GM19025 (cell line): ENCODE data around the gene RALGPS1.

Source experiments
- ATAC-seq: cut with Tn5 transposase; IDR thresholded peaks from one replicate; pipeline ENCODE4 v1.9.1; 2021; ENCODE audit warnings: mild to moderate bottlenecking, low read depth, moderate library complexity; ENCODE audit not compliant: unreplicated experiment

RALGPS1 gene

GRCh38 chr9:127179633-127180441, 265.3 kb downstream of the RALGPS1 start:
- ATAC-seq, result no peak

- ATAC-seq, result no peak
These were observed 266.1 kb downstream of the RALGPS1 start for GRCh38 chr9:127180457-127181314.

- ATAC-seq, result no peak
These were observed 266.7 kb downstream of the RALGPS1 start for GRCh38 chr9:127181315-127181580.

- ATAC-seq, result no peak
These were observed 267.1 kb downstream of the RALGPS1 start for GRCh38 chr9:127181595-127182190.

- ATAC-seq, result no peak
These were observed 268.5 kb downstream of the RALGPS1 start for GRCh38 chr9:127182901-127183746.

- peak; percentile 69 for ATAC-seq
These were observed 269.4 kb downstream of the RALGPS1 start for GRCh38 chr9:127183814-127184582.

- no peak for ATAC-seq
These were observed 270.1 kb downstream of the RALGPS1 start for GRCh38 chr9:127184641-127185040.

GRCh38 chr9:127185181-127185580, 270.6 kb downstream of the RALGPS1 start:
- ATAC-seq, result no peak

- ATAC-seq, result no peak
These were observed 271.6 kb downstream of the RALGPS1 start for GRCh38 chr9:127185931-127186781.

- ATAC-seq, result no peak
These were observed 272.2 kb downstream of the RALGPS1 start for GRCh38 chr9:127186806-127187205.

GRCh38 chr9:127187231-127187956, 272.8 kb downstream of the RALGPS1 start:
- no peak for ATAC-seq

GRCh38 chr9:127188396-127188795, 273.8 kb downstream of the RALGPS1 start:
- ATAC-seq, result no peak

GRCh38 chr9:127189628-127190027, 275.0 kb downstream of the RALGPS1 start:
- no peak for ATAC-seq

GRCh38 chr9:127192744-127193143, 278.2 kb downstream of the RALGPS1 start:
- ATAC-seq, result no peak

- no peak for ATAC-seq
These were observed 278.9 kb downstream of the RALGPS1 start for GRCh38 chr9:127193483-127193882.

- ATAC-seq, result no peak
These were observed 280.5 kb downstream of the RALGPS1 start for GRCh38 chr9:127194881-127195713.
